Sigmoid colon (tissue), 3 donors: ENCODE measurements around the gene THBS2.

Experiments used
- CTCF ChIP-seq, 4 experiments: fragments of 450-650 bp in 3 of 4; fragments of 200-600 bp in 1 of 4; IDR thresholded peaks; one replicate each; pipeline ENCODE4 v1.5.1; 2016 to 2019; ENCODE audit warnings: antibody characterized with exemption in 4 of 4, mild to moderate bottlenecking in 3 of 4, moderate library complexity in 2 of 4
- POLR2A ChIP-seq, 2 donors: fragments of 450-650 bp; IDR thresholded peaks; one replicate each; pipeline ENCODE4 v1.6.1; 2016; ENCODE audit warnings: antibody characterized with exemption in 2 of 2, mild to moderate bottlenecking in 2 of 2, moderate library complexity in 2 of 2

GRCh38 chr6:169236545-169236944 is 17.1 kb downstream of the THBS2 start:
- no peak for TF ChIP-seq POLR2A (IDR thresholded peaks at IDR 0.05)
- TF ChIP-seq CTCF (IDR thresholded peaks at IDR 0.05): no peak
